Stimulated activated naive CD8-positive, alpha-beta T cell treated with anti-CD3 and anti-CD28 coated beads, Interleukin-15, amount 100 ng/mL, for 72 hours (primary cell): Measurements from ENCODE around the gene CORIN.
"Not testable (repeated sequence)": the region's sequence is repeated elsewhere in the genome, so short reads cannot be mapped to it uniquely, and the experiment has no call there.

Experiments
- ATAC-seq: fragments of 150-1000 bp; cut with Tn5 transposase; 2 replicates; pipeline ENCODE4 v1.10.0; 2021; ENCODE audit warnings: mild to moderate bottlenecking, moderate library complexity
- DNase-seq, 2 donors: peaks; one replicate each; pipeline ENCODE4 v3.0.0; 2021 to 2022
- H3K27ac Mint-ChIP-seq, 2 donors: one replicate each; pipeline ENCODE4 v1.8.0; 2022; ENCODE audit warnings: mild to moderate bottlenecking in 2 of 2, mixed read lengths in 2 of 2, moderate library complexity in 2 of 2
- H3K27me3 Mint-ChIP-seq: one replicate; pipeline ENCODE4 v1.8.0; 2022; ENCODE audit warnings: mixed read lengths
- H3K4me1 Mint-ChIP-seq: one replicate; pipeline ENCODE4 v1.8.0; 2022; ENCODE audit warnings: mild to moderate bottlenecking, mixed read lengths
- H3K4me3 Mint-ChIP-seq, 2 donors: one replicate each; pipeline ENCODE4 v1.8.0; 2022; ENCODE audit warnings: mild to moderate bottlenecking in 2 of 2, mixed read lengths in 2 of 2, moderate library complexity in 1 of 2
- H3K9me3 Mint-ChIP-seq, 2 donors: one replicate each; pipeline ENCODE4 v1.8.0; 2022; ENCODE audit warnings: mixed read lengths in 2 of 2

Gene CORIN

GRCh38 chr4:47809654-47810203 lies 28.1 kb downstream of the CORIN start:
- H3K4me1 Mint-ChIP-seq, result no peaks in the 10 kb centered on the region
- H3K27ac Mint-ChIP-seq, result no peak overlapping the region
- peaks cover 14% of the 10 kb centered on the region for H3K27me3 Mint-ChIP-seq
- no peak overlapping the region for H3K4me3 Mint-ChIP-seq
- H3K9me3 Mint-ChIP-seq, result no peaks in the 10 kb centered on the region
- DNase-seq, result no peak
- ATAC-seq, result no peak

GRCh38 chr4:47804598-47804997 lies 33.3 kb downstream of the CORIN start:
- Mint-ChIP-seq H3K4me1 (no peaks in the 10 kb centered on the region), H3K9me3 (no peaks in the 10 kb centered on the region), H3K4me3 (no peak overlapping the region), H3K27ac (no peak overlapping the region), H3K27me3 (no peaks in the 10 kb centered on the region)
- no peak for ATAC-seq
- DNase-seq, result no peak

GRCh38 chr4:47801481-47802002 lies 36.3 kb downstream of the CORIN start:
- Mint-ChIP-seq H3K4me1 (no peaks in the 10 kb centered on the region), H3K27me3 (no peaks in the 10 kb centered on the region), H3K27ac (peak overlapping the region in 1 of 2 donors; percentile 5), H3K4me3 (no peak overlapping the region), H3K9me3 (no peaks in the 10 kb centered on the region)
- DNase-seq (no peak), ATAC-seq (no peak)

GRCh38 chr4:47798165-47798564 lies 39.7 kb downstream of the CORIN start:
- ATAC-seq, result no peak
- H3K4me1 Mint-ChIP-seq, result no peaks in the 10 kb centered on the region
- no peaks in the 10 kb centered on the region for H3K9me3 Mint-ChIP-seq
- H3K27ac Mint-ChIP-seq, result no peak overlapping the region
- H3K27me3 Mint-ChIP-seq, result no peaks in the 10 kb centered on the region
- no peak for DNase-seq
- no peak overlapping the region for H3K4me3 Mint-ChIP-seq

GRCh38 chr4:47791965-47792364 lies 45.9 kb downstream of the CORIN start:
- no peaks in the 10 kb centered on the region for H3K9me3 Mint-ChIP-seq
- H3K4me3 Mint-ChIP-seq, result no peak overlapping the region
- DNase-seq (no peak), ATAC-seq (no peak)
- H3K4me1 Mint-ChIP-seq, result no peaks in the 10 kb centered on the region
- no peaks in the 10 kb centered on the region for H3K27me3 Mint-ChIP-seq
- H3K27ac Mint-ChIP-seq, result no peak overlapping the region

GRCh38 chr4:47790105-47790504 lies 47.8 kb downstream of the CORIN start:
- H3K4me3 Mint-ChIP-seq, result no peak overlapping the region
- no peaks in the 10 kb centered on the region for H3K9me3 Mint-ChIP-seq

GRCh38 chr4:47788126-47788525 lies 49.7 kb downstream of the CORIN start:
- DNase-seq, result no peak
- H3K27me3 Mint-ChIP-seq, result no peaks in the 10 kb centered on the region
- H3K9me3 Mint-ChIP-seq, result no peaks in the 10 kb centered on the region
- H3K4me1 Mint-ChIP-seq, result no peaks in the 10 kb centered on the region
- no peak overlapping the region for H3K4me3 Mint-ChIP-seq
- no peak for ATAC-seq
- H3K27ac Mint-ChIP-seq, result no peak overlapping the region

More at GRCh38 chr4:47790105-47790504, 47.8 kb downstream of the CORIN start:
- Mint-ChIP-seq H3K27ac (peak overlapping the region in 1 of 2 donors; percentile 16), H3K27me3 (no peaks in the 10 kb centered on the region), H3K4me1 (no peaks in the 10 kb centered on the region)
- DNase-seq, result no peak
- no peak for ATAC-seq

GRCh38 chr4:47786958-47787370 lies 50.9 kb downstream of the CORIN start:
- no peak overlapping the region for H3K27ac Mint-ChIP-seq
- H3K4me3 Mint-ChIP-seq, result no peak overlapping the region
- ATAC-seq (no peak), DNase-seq (no peak)
- H3K9me3 Mint-ChIP-seq, result no peaks in the 10 kb centered on the region
- no peaks in the 10 kb centered on the region for H3K27me3 Mint-ChIP-seq
- H3K4me1 Mint-ChIP-seq, result no peaks in the 10 kb centered on the region

- no peaks in the 10 kb centered on the region for H3K27me3 Mint-ChIP-seq
- no peaks in the 10 kb centered on the region for H3K9me3 Mint-ChIP-seq
- DNase-seq, result no peak
- no peaks in the 10 kb centered on the region for H3K4me1 Mint-ChIP-seq
- no peak for ATAC-seq
- no peak overlapping the region for H3K27ac Mint-ChIP-seq
- H3K4me3 Mint-ChIP-seq, result no peak overlapping the region
Observed at GRCh38 chr4:47785153-47785552, 52.7 kb downstream of the CORIN start.

GRCh38 chr4:47784222-47784621 lies 53.6 kb downstream of the CORIN start:
- H3K4me1 Mint-ChIP-seq, result no peaks in the 10 kb centered on the region
- no peak overlapping the region for H3K27ac Mint-ChIP-seq
- no peak for DNase-seq
- H3K9me3 Mint-ChIP-seq, result no peaks in the 10 kb centered on the region
- no peak overlapping the region for H3K4me3 Mint-ChIP-seq
- no peaks in the 10 kb centered on the region for H3K27me3 Mint-ChIP-seq
- ATAC-seq, result no peak

GRCh38 chr4:47776353-47776752 lies 61.5 kb downstream of the CORIN start:
- Mint-ChIP-seq H3K9me3 (no peaks in the 10 kb centered on the region), H3K4me1 (no peaks in the 10 kb centered on the region), H3K27me3 (no peaks in the 10 kb centered on the region), H3K27ac (no peak overlapping the region), H3K4me3 (no peak overlapping the region)
- ATAC-seq (no peak), DNase-seq (no peak)

- DNase-seq, result no peak
- Mint-ChIP-seq H3K9me3 (no peaks in the 10 kb centered on the region), H3K4me1 (no peaks in the 10 kb centered on the region), H3K27ac (no peak overlapping the region), H3K4me3 (no peak overlapping the region), H3K27me3 (no peaks in the 10 kb centered on the region)
- ATAC-seq, result no peak
Observed at GRCh38 chr4:47774079-47774478, 63.8 kb downstream of the CORIN start.

GRCh38 chr4:47771020-47771419 lies 66.8 kb downstream of the CORIN start:
- DNase-seq (no peak), ATAC-seq (no peak)
- Mint-ChIP-seq H3K9me3 (no peaks in the 10 kb centered on the region), H3K27me3 (peaks cover 11% of the 10 kb centered on the region), H3K27ac (no peak overlapping the region), H3K4me1 (no peaks in the 10 kb centered on the region), H3K4me3 (no peak overlapping the region)

GRCh38 chr4:47767956-47768355 lies 69.9 kb downstream of the CORIN start:
- not testable (repeated sequence) for ATAC-seq, H3K27ac Mint-ChIP-seq, H3K4me1 Mint-ChIP-seq, DNase-seq, H3K9me3 Mint-ChIP-seq, H3K4me3 Mint-ChIP-seq
- peaks cover 11% of the 10 kb centered on the region for H3K27me3 Mint-ChIP-seq

GRCh38 chr4:47763279-47763678 lies 74.6 kb downstream of the CORIN start:
- H3K27ac Mint-ChIP-seq, result no peak overlapping the region
- peaks cover 14% of the 10 kb centered on the region for H3K27me3 Mint-ChIP-seq
- DNase-seq (no peak), ATAC-seq (no peak)
- no peak overlapping the region for H3K4me3 Mint-ChIP-seq
- peaks cover 4 to 8% of the 10 kb centered on the region in 2 donors for H3K9me3 Mint-ChIP-seq
- H3K4me1 Mint-ChIP-seq, result no peaks in the 10 kb centered on the region

- Mint-ChIP-seq H3K9me3 (peaks cover 4 to 8% of the 10 kb centered on the region in 2 donors), H3K27me3 (peaks cover 9% of the 10 kb centered on the region), H3K4me3 (no peak overlapping the region), H3K27ac (no peak overlapping the region), H3K4me1 (no peaks in the 10 kb centered on the region)
- DNase-seq (no peak), ATAC-seq (no peak)
Observed at GRCh38 chr4:47762376-47763266, 75.2 kb downstream of the CORIN start.
